AG04450 (cell line): ENCODE measurements around the gene TPST1. TPM values are rescaled to one million over a fixed set of nuclear protein-coding genes. Genes with fewer than 3 reads are reported as not detected.

Experiments
- CTCF ChIA-PET: fragments of 300-600, 350-600 bp; formaldehyde crosslinking; extraction: SDS; loops from one replicate; lab custom pipeline; 2022; ENCODE audit warnings: antibody characterized with exemption, inconsistent platforms; lab: Charles Lee
- POLR2A ChIA-PET: fragments of 350-600 bp; formaldehyde crosslinking; extraction: SDS; loops from one replicate; lab custom pipeline; 2021; ENCODE audit warnings: antibody characterized with exemption, inconsistent platforms; lab: Yijun Ruan, JAX
- DNase-seq: peaks from one replicate; pipeline ENCODE4 v3.0.0-alpha.2; 2011; ENCODE audit warnings: low read depth, low spot score
- H3K27ac ChIP-seq: one replicate; pipeline ENCODE4 v1.5.1; 2012; ENCODE audit warnings: low read depth, low read length, control low read depth
- H3K27me3 ChIP-seq: one replicate; pipeline ENCODE4 v1.6.0; 2012; ENCODE audit warnings: low read length; ENCODE audit not compliant: control insufficient read depth, insufficient read depth
- H3K4me3 ChIP-seq: 2 replicates; pipeline ENCODE4 v1.5.1; 2011; ENCODE audit warnings: mild to moderate bottlenecking, low read depth, low read length, control low read depth
- H3K9me3 ChIP-seq: 2 replicates; pipeline ENCODE4 v1.5.1; 2012; ENCODE audit warnings: low read length; ENCODE audit not compliant: control insufficient read depth, insufficient read depth
- CTCF ChIP-seq: IDR thresholded peaks from 2 replicates; pipeline ENCODE4 v1.5.1; 2011; ENCODE audit warnings: low read depth, low read length, control low read depth, inconsistent platforms
- polyA plus RNA-seq: library from polyadenylated mRNA; depleted of rRNA; stranded (reverse); fragments of >200 nt; gene quantifications from 2 replicates; pipeline ENCODE4 v1.2.3, GENCODE V29; 2011

TPST1 gene
- polyA plus RNA-seq, 1 experiment = 129 TPM

GRCh38 chr7:66283003-66283920 is 78.1 kb downstream of the TPST1 start:
- Histone ChIP-seq H3K27ac (peak overlapping the region; percentile 79), H3K4me3 (no peak overlapping the region), H3K9me3 (no peaks in the 10 kb centered on the region; the same call in 1 of the 2 replicates), H3K27me3 (no peaks in the 10 kb centered on the region)
- POLR2A ChIA-PET = interaction anchor here (1.4 kb wide), 1 partner anchor 78 kb away, joined by 5 read pairs; the partner anchor contains the start of gene TPST1
- TF ChIP-seq CTCF = no peak
- CTCF ChIA-PET = interaction anchor here (1.5 kb wide), 1 partner anchor 253 kb away, joined by 14 read pairs; no protein-coding TSS in a partner anchor
- peak; percentile 24 for DNase-seq

- ChIA-PET CTCF (interaction anchor here (0.6 kb wide), 1 partner anchor 16 kb away, joined by 3 read pairs; no protein-coding TSS in a partner anchor), POLR2A (no interaction called here)
- Histone ChIP-seq H3K27ac (peak overlapping the region; percentile 69), H3K9me3 (peaks cover 4% of the 10 kb centered on the region; the same call in 1 of the 2 replicates), H3K4me3 (no peak overlapping the region), H3K27me3 (no peaks in the 10 kb centered on the region)
- no peak for TF ChIP-seq CTCF
- peak; percentile 44 for DNase-seq
Measured at GRCh38 chr7:66296001-66296521, 90.9 kb downstream of the TPST1 start.

- POLR2A ChIA-PET = no interaction called here
- Histone ChIP-seq H3K27ac (peak overlapping the region; percentile 69), H3K27me3 (no peaks in the 10 kb centered on the region), H3K4me3 (no peak overlapping the region), H3K9me3 (peaks cover 4% of the 10 kb centered on the region; the same call in 1 of the 2 replicates)
- TF ChIP-seq CTCF = no peak
- CTCF ChIA-PET = interaction anchor here (0.6 kb wide), 1 partner anchor 15 kb away, joined by 3 read pairs; no protein-coding TSS in a partner anchor
- DNase-seq = no peak
Measured at GRCh38 chr7:66296557-66296956, 91.4 kb downstream of the TPST1 start.

- no peak for TF ChIP-seq CTCF
- no peaks in the 10 kb centered on the region for H3K27me3 ChIP-seq
- H3K27ac ChIP-seq = no peak overlapping the region
- ChIA-PET POLR2A (interaction anchor here (0.6 kb wide), 1 partner anchor 43 kb away, joined by 8 read pairs; no protein-coding TSS in a partner anchor), CTCF (no interaction called here)
- H3K9me3 ChIP-seq = peaks cover 4% of the 10 kb centered on the region; the same call in 1 of the 2 replicates
- H3K4me3 ChIP-seq = no peak overlapping the region
- no peak for DNase-seq
Measured at GRCh38 chr7:66297579-66297978, 92.4 kb downstream of the TPST1 start.
